SK-N-DZ (cell line): ENCODE results near the gene GALNT11.
A peak's percentile ranks its signal among the peaks of the same experiment; 100 is the strongest.

Experiments used
- DNase-seq: peaks from one replicate; pipeline ENCODE4 v3.0.0-alpha.2; 2015; ENCODE audit warnings: low spot score

Gene GALNT11

DNA sequence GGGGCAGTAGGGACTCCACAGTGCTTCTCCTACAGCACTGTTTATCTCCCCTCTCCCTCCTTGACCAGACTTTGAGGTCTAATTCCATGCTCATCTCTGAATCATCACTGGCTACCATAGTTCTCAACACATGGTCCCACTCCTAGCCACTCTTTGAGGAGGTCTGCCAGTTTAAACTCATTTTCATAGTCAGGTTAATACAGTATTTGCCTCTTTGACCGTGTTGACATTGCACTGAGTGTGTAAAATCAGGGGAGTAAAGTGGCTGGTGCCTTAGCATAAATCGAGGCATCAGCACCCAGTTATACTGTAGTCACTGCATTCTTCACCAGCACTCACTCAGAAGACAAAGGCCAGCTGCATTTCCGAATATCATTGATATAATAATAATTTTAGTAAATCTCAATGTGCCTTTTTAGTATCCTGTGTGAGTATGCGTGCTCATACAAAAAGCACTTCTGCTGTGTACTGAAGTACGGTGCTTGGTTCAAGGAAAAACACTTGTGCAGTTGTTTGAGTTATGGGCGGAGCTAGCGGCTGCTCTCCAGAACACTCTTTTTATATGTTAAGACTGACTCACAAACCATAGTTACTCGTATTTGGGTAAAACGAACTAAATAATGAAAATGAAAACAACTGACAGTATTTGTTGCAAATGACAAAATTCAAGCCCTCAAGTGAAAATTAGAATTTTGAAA lies 89.7 kb downstream of the GALNT11 start:
- DNase-seq, result no peak

DNA sequence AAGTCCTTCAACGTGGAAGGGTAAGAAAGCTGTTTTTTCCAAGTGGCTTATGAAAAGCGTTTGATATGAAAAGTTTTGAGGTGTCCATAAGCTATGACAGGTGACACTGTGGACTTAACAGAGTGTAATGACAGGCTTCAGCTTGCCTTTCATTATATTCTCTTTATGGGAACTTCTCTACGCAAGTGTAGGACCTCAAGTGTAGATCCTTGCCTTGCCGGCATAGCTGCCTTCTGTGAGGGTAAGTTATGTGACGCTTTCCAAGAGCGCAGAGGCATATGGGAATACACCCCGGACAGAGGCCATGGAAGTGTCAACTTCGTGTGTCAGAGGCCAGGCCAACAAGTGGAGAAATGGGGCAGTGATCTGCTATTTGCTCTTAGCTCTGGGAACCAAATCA lies 91.9 kb downstream of the GALNT11 start:
- no peak for DNase-seq

DNA sequence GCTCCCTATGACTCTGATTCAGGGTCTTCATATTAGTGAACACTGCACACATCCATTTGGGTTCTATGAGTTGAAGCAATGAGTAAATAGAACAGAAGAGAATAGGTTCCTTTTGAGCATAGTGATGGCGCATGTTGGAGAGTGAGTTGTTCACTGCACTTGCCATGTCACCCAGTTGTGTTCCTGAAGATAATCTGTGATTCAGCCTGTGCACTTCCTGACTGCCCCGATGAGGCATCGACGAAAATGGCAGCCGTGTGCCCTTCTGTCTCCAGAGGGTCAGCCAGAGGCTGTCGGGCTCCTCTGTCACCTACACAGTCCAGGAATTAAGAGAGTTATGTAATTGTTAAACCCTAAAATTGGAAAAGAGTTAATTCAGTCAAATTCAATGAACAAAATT lies 94.7 kb downstream of the GALNT11 start:
- no peak for DNase-seq

DNA sequence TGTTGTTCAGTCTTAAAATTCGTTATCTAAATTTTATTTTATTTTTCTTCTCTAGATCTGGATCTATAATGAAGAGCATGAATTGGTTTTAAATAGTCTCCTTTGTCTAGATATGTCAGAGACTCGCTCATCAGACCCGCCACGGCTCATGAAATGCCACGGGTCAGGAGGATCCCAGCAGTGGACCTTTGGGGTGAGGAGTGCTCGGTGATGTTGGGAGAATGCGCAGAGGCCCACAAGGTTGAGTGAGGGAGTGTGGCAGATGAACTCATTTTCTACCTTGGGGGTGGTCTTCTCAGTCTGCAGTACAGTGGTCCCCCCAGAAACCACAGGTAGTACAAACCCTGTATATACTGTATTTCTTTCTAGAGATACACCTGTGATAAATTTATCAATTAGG lies 95.3 kb downstream of the GALNT11 start:
- DNase-seq, result no peak

DNA sequence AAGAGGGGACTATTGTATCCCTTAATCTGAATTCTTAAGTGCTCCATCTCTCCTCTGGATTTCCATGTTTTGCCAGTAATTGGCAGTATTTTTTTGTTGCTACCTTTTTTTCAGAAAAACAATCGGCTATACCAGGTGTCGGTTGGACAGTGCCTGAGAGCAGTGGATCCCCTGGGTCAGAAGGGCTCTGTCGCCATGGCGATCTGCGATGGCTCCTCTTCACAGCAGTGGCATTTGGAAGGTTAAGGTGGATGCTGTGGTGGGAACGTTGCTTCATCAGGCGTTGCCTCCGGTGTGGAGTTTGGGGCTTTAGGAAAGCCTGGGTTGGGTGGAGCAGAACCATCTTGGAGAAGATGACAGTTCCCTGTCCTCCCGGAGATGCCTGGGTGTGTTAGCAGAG lies 96.0 kb downstream of the GALNT11 start:
- no peak for DNase-seq

DNA sequence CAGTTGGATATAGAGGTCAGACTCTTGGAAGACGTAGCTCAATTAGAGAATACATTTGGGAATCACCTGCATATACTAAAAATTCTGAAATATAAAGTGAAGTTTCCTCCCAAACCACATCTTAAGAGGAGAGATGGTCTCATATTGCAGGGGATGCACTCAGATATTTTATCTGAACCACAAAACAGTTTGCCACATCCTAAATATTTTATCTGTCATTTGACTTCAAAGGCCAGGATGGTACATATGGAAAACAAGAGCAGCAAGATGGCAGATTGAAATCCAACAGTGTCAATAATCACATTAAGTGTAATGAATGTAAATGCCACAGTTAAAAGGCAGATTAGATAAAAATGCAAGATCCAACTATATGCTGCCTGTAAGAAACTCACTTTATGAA lies 97.1 kb downstream of the GALNT11 start:
- no peak for DNase-seq

DNA sequence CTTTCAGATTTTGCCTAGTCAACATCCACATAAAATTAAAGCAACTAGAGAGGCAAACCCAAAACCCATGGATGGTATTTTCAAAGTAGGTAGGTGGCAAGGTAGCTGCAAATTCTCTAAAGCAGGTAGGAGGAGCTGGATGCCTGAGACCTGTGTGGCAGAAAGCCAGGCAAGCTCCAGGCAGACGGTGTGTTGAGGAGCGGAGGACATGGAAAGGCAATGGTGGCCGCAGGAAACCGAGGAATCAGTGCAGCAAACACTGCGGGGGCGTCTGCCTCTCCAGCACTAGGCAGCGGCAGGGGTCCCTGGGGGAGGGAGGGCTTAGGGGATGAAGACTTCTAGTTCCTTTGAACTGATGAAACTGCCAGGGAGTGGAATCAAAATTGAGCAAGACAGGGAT lies 101.3 kb downstream of the GALNT11 start:
- no peak for DNase-seq

DNA sequence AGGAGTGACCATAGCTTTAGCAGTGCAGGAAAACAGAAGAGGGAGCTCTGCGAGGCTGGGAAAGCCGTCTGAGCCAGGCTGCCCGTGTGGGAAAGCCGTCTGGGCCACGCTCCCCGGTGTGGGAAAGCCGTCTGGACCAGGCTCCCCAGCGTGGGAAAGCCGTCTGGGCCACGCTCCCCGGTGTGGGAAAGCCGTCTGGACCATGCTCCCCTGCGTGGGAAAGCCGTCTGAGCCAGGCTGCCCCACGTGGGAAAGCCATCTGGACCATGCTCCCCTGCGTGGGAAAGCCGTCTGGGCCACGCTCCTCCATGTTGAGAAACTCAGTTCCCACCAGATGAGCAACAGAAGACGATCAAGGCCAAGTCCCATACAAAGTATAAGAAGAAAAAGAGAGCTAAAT lies 101.8 kb downstream of the GALNT11 start:
- DNase-seq, result no peak

DNA sequence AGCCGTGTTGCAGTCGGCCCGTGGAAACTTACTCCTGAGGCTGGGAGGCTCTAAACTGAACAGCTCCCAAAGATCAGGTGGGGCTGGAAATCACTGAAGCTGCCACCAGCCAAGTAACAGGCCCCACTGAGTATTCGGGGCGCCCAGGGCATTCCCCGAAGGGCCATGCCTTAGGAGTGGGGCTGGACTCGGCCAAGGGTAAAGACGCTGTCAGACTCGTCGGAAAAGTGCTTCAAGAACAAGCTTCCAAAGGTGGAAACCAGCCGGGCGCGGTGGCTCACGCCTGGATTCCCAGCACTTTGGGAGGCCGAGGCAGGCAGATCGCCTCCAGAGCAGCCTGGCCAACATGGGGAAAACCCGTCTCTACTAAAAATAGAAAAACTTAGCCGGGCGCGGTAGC lies 102.8 kb downstream of the GALNT11 start:
- no peak for DNase-seq

DNA sequence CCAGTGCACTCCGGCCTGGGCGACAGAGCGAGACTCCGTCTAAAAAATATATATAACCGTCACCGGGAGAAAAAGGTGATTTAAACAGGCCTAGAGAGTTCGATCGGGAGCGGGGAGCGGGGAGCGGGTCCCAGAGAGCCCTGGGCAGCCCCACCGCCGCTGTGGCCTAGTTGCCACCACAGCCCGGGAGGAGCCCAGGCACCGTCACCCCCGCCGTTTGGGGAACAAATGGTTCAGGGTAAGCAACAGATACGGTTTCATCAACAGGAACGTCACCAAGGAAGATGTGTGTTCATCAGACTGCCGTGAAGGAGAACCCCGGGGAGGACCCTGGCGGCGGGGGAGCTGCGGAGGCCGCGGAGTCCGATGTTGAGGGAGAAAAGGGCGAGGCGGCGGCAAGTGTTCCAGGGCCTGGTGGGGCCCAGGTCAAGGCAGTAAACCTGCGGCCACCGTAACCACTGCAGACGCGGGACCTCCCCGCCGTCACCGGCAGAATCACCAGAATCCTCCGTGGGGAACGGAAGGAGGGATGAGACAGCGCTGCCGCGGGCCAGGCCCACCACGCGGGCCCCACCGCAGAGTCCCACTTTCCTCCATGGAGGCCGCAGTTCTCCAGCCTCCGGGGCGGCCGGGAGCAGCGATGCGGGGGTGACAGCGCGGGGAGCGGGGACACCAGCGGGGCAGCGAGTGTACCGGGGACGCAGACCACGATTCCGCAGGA lies 103.4 kb downstream of the GALNT11 start:
- DNase-seq, result no peak

DNA sequence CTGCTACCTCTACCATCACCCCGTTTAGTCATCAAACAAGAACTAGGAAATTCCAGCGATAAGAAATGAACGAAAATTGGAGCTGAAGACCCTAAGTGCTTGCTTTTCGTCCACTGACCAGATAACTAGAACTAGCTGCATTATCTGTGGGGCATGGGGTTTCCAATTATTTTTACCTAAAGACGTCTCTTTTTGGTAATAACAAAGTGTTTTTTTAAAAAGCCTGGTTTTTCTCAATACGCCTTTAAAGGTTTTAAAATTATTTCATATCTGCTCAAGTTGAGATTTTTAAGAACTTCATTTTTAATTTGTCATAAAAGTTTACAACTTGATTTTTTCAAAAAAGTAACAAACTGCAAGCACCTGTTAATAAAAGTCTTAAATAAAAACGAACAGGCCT lies 104.2 kb downstream of the GALNT11 start:
- DNase-seq, result no peak

DNA sequence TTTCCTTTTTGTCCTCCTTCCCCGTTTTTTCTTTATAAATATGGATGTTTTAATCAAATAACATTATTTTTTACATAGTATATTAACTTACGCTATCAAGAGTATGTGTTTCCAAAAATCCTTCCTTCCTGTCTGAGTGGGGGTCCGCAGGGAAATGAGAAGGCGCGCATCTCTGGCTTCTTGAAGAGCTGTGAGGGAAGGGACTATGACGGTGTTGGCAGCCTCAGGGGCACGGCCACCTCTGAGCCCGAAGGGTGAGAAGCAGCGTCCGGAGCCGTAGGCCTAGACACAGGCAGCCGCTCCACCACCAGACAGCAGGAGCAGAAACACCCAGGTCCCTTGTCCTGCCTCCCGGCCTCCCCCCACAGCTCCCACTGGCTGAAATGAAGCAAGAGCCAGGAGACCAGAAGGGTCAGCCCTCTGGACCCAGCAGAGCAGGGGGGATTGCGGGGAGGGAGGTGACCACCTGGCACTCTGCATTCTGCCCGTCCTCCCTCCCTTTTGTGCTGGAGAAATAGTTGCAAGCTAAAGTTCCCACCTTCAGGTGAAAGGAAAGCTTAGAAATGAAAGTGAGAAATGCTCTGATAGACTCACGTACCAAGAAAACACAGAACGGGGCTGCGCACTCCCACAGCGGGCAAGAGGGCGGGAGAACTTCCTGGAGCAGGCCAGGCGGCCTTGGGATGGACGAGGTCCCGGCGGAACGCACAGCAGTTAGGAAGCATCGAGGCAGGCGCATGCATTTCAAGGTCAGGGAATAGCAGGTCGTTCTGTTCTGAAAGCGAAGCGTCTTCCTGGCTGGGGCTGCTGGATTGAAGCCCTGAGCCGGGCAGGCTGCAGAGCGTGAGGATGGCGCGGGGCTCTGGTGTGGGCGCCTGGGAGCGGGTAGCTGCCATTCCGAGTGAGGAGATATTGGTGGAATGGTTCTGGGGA lies 105.5 kb downstream of the GALNT11 start:
- no peak for DNase-seq

DNA sequence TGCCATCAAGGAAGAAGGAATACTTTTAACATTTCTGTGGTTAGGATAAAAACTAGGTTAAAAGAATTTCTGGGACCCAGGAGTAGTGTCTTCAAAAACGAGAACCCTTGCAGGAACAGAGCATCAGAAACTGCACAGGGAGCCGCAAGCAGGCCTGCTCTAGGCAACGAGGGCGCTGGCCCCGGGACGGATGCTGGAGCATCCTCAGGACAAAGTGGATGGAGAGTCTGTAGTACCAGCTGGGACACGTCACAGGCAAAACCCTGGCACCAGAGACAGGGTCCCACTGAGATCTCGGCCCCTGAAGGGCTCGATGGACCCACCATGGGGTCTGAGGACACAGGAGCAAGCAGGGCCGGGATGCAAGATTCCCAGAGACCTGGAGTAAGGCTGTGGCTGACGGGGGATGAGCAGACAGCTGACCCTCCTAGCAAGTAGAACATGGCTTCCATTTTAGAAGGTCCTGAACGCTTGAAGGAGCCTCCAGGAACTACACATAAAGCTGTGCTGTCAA lies 106.6 kb downstream of the GALNT11 start:
- DNase-seq, result no peak

DNA sequence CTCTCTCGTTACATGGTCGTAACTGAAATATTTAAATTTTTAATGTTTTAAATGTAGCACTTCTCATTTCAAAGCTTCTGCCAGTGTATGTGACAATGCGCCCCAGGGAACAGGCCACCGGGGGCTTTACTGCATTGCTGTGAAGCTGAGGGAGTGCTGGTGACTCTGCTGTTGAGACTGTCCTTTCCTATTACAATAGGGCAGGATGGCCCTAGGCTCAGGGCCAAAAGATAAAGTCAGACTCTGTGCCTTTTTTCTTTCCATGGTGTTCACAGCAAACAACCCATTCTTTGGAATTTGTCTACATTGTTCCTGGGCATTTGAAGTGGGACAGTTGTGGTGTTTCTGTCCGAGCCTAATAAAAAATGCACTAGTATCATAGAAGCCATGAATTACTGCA lies 107.3 kb downstream of the GALNT11 start:
- DNase-seq, result no peak

DNA sequence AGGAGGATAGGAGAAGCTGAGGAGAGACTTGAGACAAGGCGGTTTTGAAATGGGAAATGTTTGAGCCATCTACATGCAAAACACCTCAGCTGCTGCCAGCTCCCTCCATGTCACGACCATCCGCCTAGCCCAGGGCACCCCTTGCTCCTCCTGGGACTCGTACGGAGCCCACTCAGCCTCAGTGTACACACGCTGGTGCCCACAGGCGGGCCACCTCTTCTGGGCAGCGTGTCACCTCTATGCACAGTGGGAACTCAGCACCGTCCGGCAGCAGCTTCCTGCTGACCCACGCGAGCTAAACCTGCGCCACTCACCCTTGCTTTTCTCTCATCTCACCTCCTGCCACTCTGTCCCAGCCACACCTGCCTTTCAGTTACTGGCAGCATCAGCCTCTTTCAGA lies 108.3 kb downstream of the GALNT11 start:
- DNase-seq, result no peak

DNA sequence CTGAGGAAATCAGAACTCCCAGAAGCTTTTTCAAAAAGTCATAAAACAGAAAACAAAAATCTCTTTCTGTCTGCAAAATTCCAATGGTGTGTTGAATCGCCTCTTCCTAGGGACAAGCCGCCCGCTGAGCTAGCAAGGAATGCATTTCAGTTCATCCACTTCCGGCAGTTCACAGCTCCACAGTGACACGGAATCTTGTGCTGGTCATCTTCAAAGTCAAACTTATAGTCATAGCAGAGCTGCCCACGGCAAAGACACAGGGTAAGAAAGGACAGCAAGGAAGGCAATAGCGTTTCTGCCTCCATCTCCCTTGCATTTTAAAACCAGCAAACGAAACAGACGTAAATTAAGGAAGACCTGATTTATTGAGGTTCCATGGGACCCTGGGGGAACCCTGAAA lies 111.2 kb downstream of the GALNT11 start:
- DNase-seq, result no peak

DNA sequence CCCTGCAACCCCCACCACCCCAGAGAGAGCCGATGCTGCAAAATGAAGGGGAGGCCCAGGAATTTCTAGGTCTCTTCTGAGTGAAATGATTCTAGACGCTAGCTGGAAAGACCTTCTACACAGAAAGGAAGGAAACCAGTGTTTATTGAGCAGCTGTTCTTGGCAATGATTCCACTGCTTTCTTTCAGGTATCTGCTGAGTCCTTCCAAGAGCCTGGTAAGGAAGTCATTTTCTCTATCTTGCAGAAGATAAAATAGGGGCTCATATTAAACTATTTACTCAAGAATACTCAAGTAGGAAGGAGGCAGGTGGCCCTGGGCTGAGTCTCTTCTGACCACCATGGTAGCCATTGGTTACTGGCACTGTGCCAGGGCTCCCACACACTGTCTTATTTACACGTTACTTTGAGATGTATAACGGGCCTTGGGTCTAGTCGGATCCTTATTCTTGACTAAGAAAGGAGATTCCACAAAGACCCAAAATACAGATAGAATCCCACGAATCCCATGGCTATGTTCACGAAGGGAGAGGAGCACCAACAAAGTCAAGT lies 112.1 kb downstream of the GALNT11 start:
- DNase-seq, result no peak

DNA sequence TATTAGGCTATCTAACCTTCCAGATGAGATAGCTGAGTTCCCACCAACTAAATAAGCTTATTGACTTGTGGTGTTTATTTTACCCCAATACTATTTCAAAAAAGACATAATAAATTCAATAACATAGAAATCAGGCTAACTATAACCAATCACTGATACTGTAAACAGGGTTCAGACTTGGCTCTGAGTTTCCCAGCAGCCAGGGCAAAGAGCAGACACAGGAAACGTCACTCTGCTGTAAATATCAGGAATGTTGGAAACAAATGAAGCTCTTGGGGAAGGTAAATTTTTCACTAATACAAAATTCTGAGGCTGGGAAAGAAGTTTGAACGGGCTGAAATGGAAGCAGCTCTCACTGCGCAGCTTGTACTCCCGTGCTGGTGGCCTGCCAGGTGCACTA lies 114.6 kb downstream of the GALNT11 start:
- DNase-seq, result no peak

DNA sequence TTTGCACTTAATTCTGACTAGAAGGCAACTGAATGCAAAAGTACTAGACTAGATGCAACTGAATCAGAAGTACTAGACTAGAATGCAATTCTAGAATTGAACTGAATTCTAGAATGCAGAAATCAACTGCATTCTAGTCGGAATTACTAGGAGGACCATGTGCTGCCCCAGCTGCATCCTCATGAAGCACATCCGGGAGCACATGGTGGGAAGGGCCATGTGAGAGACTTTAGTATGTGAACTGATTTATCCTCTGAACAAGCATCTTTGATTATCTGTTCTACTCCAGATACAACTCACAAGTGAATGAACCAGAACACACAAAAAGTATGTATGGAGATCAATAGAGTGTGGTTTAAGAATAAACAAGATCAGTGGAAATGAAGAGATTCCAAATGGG lies 115.1 kb downstream of the GALNT11 start:
- no peak for DNase-seq

DNA sequence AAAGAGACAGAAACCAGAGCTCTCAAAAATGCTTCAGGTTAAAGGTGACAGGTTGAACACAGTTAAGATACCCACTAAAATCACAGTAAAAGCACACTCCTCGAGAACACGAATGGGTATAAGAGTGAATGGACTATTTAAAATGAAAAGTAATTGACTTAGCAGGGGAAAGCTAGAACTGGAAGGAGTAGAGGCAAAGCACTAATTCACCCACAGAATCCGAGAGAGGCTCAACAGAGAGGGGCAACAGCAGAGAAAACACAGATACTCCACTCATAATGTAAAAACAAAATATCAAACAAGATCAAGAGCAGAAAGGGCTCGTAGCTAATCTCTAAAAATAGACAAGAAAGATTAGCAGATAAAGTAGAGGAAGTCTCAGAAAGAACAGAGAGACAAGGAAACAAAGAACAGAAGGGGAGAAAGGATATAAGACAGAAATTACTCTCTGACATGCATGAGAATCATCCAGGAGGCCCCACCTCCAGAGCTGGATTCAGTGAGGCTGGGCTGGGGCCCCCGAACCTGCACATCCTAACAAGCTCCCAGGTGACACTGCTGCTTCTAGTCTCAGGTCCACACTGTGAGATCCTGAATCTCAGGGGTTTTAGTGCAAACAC lies 117.6 kb downstream of the GALNT11 start:
- DNase-seq, result peak; percentile 86

DNA sequence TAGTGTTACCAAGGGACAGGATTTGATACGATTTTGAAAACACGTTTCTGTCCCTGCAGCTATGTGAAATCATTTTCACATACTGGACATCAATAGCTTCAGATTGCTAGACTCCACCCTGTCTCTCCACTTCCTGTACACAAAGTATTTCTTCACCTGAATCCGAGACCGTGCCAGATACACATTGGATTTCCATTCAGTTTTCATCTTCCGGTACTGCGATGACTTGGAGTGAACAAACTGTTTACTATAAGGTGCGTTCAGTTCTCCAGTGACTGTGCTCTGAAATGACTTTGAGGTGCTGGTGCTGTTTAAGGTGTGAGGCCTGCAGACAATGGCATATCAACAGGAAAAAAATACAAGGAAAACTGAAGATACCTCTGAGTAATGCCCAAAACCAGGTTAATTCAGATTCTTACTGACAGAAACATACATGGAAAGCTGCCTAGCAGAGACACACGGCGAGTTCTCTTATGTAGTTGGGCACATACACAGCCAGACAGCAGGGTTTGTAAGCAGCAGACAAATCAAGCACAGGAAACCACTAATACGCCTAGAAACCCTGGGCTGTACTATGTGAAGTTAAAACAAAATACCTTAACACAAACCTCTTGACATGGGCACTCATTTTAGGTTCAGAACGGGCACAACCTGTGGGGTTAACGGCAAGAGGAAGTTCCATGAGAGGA lies 119.2 kb downstream of the GALNT11 start:
- DNase-seq, result no peak
